WTC11 (cell line): ENCODE data around the gene OR6J1. TPM values are rescaled to one million over a fixed set of nuclear protein-coding genes. Genes with fewer than 3 reads are reported as not detected.

Source experiments
- ATAC-seq: fragments of 200-7000 bp; cut with Tn5 transposase; 2 replicates; pipeline ENCODE4 v1.10.0; 2021; ENCODE audit warnings: mild to moderate bottlenecking, moderate library complexity
- CTCF ChIA-PET: fragments of 300-600 bp; sonication (Branson Sonifier 250); formaldehyde crosslinking; loops from one replicate; lab custom pipeline; 2021; ENCODE audit warnings: antibody characterized with exemption; lab: Charles Lee
- POLR2A ChIA-PET: fragments of 350-600 bp; sonication (Branson Sonifier 250); formaldehyde crosslinking; loops from one replicate; lab custom pipeline; 2021; ENCODE audit warnings: antibody characterized with exemption; lab: Charles Lee
- DNase-seq: peaks from one replicate; pipeline ENCODE4 v3.0.0; 2021; ENCODE audit warnings: low spot score
- H3K27ac Mint-ChIP-seq: 2 replicates; pipeline ENCODE4 v1.8.0; 2021; ENCODE audit warnings: mixed read lengths
- H3K27me3 Mint-ChIP-seq: 2 replicates; pipeline ENCODE4 v1.8.0; 2021; ENCODE audit warnings: low read depth, mild to moderate bottlenecking, moderate library complexity, mixed read lengths
- H3K36me3 Mint-ChIP-seq: 2 replicates; pipeline ENCODE4 v1.8.0; 2021; ENCODE audit warnings: mixed read lengths
- H3K4me1 Mint-ChIP-seq: 2 replicates; pipeline ENCODE4 v1.8.0; 2022; ENCODE audit warnings: mixed read lengths
- H3K4me3 Mint-ChIP-seq: 2 replicates; pipeline ENCODE4 v1.8.0; 2021; ENCODE audit warnings: mild to moderate bottlenecking, moderate library complexity, mixed read lengths
- H3K9me3 Mint-ChIP-seq: 2 replicates; pipeline ENCODE4 v1.8.0; 2021; ENCODE audit warnings: mixed read lengths
- ATF1 ChIP-seq: sonication (generic); formaldehyde crosslinking; IDR thresholded peaks from 2 replicates; pipeline ENCODE4 v1.8.1; 2023; ENCODE audit warnings: mild to moderate bottlenecking, moderate library complexity, missing genetic modification reagents
- ELF4 ChIP-seq: sonication (generic); formaldehyde crosslinking; IDR thresholded peaks from 2 replicates; pipeline ENCODE4 v1.8.1; 2022; ENCODE audit warnings: low read depth, mild to moderate bottlenecking, moderate library complexity, missing genetic modification reagents
- EMX1 ChIP-seq: fragments of 250-450 bp; sonication (Bioruptor Pico); IDR thresholded peaks from 2 replicates; pipeline ENCODE4 v1.8.0; 2021; ENCODE audit warnings: mild to moderate bottlenecking
- ESRRA ChIP-seq: sonication (generic); formaldehyde crosslinking; IDR thresholded peaks from 2 replicates; pipeline ENCODE4 v1.8.1; 2022; ENCODE audit warnings: mild to moderate bottlenecking, missing genetic modification reagents, borderline replicate concordance
- ETV6 ChIP-seq: sonication (generic); formaldehyde crosslinking; IDR thresholded peaks from 2 replicates; pipeline ENCODE4 v1.8.1; 2022; ENCODE audit warnings: mild to moderate bottlenecking, missing genetic modification reagents
- JUN ChIP-seq: sonication (generic); formaldehyde crosslinking; IDR thresholded peaks from 2 replicates; pipeline ENCODE4 v1.8.0; 2023; ENCODE audit warnings: mild to moderate bottlenecking, missing genetic modification reagents
- NFATC4 ChIP-seq: fragments of 250-450 bp; sonication (Bioruptor Pico); IDR thresholded peaks from 2 replicates; pipeline ENCODE4 v1.9.0; 2021; ENCODE audit warnings: mild to moderate bottlenecking
- NR3C1 ChIP-seq: sonication (generic); formaldehyde crosslinking; conservative IDR thresholded peaks from 2 replicates; pipeline ENCODE4 v1.8.1; 2023; ENCODE audit warnings: low read depth, mild to moderate bottlenecking, missing genetic modification reagents
- RELA ChIP-seq: sonication (generic); formaldehyde crosslinking; IDR thresholded peaks from 2 replicates; pipeline ENCODE4 v1.8.1; 2022; ENCODE audit warnings: missing genetic modification reagents, mild to moderate bottlenecking, borderline replicate concordance
- TCF7 ChIP-seq: sonication (generic); formaldehyde crosslinking; IDR thresholded peaks from 2 replicates; pipeline ENCODE4 v1.8.0; 2022; ENCODE audit warnings: mild to moderate bottlenecking, low read depth, missing genetic modification reagents, moderate library complexity
- ZNF138 ChIP-seq: sonication (generic); formaldehyde crosslinking; conservative IDR thresholded peaks from 2 replicates; pipeline ENCODE4 v1.8.1; 2022; ENCODE audit warnings: mild to moderate bottlenecking, moderate library complexity, missing genetic modification reagents
- ZNF416 ChIP-seq: fragments of 250-450 bp; sonication (Bioruptor Pico); IDR thresholded peaks from 2 replicates; pipeline ENCODE4 v1.9.0; 2021; ENCODE audit warnings: mild to moderate bottlenecking, inconsistent platforms
- total RNA-seq: library from RNA; stranded (reverse); gene quantifications from 3 replicates; pipeline ENCODE4 v1.2.3, GENCODE V29; 2021
- TF ChIP-seq, protein P1 (sequence below): sonication (generic); formaldehyde crosslinking; IDR thresholded peaks from 2 replicates; pipeline ENCODE4 v1.8.0; 2023; ENCODE audit warnings: missing genetic modification reagents, mild to moderate bottlenecking, borderline replicate concordance
- TF ChIP-seq, protein P2 (sequence below): fragments of 250-450 bp; sonication (Bioruptor Pico); IDR thresholded peaks from 2 replicates; pipeline ENCODE4 v1.9.0; 2021; ENCODE audit warnings: mild to moderate bottlenecking
- TF ChIP-seq, protein P3 (sequence below): sonication (generic); formaldehyde crosslinking; IDR thresholded peaks from 2 replicates; pipeline ENCODE4 v1.8.1; 2023; ENCODE audit warnings: mild to moderate bottlenecking, missing genetic modification reagents, moderate library complexity
- TF ChIP-seq, protein P4 (sequence below): sonication (generic); formaldehyde crosslinking; IDR thresholded peaks from 2 replicates; pipeline ENCODE4 v1.8.1; 2023; ENCODE audit warnings: mild to moderate bottlenecking, missing genetic modification reagents
- TF ChIP-seq, protein P5 (sequence below): sonication (generic); formaldehyde crosslinking; IDR thresholded peaks from 2 replicates; pipeline ENCODE4 v1.8.0; 2022; ENCODE audit warnings: mild to moderate bottlenecking, missing genetic modification reagents
- TF ChIP-seq, protein P6 (sequence below): sonication (generic); formaldehyde crosslinking; conservative IDR thresholded peaks from 2 replicates; pipeline ENCODE4 v1.8.1; 2022; ENCODE audit warnings: mild to moderate bottlenecking, missing genetic modification reagents

The OR6J1 gene
- total RNA-seq, 1 experiment from 2014 or later: not detected

DNA sequence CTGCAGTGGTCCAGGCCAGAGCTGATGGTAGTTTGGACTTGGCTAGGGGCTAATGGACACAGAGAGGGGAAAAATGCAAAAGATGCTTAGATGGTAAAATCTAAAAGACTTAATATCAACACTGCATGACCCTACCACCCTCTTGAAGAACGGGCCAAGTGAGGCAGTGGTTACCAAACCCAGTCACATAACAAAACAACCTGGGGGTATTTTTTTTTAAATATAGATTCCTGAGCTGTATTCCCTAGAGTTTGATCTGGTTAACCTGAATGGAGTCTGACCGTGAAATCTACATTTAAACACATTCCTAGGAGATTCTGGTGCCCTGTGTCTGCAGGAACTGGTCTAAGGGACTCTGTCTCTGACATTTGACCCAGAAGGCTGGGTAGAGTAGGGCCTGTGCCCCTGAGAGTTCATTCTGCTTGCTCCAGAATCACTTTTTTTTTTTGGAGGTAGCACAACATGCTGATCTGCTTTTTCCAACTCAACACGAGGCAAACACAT is 30.4 kb downstream of the OR6J1 start:
- ChIA-PET CTCF (interaction anchor here (1.0 to 2.8 kb wide), 7 partner anchors 20 to 286 kb away, joined by 3 to 22 read pairs (median 4); partner anchors contain the start of gene DAD1), POLR2A (interaction anchor here (0.8 to 1.7 kb wide), 2 partner anchors 9 to 16 kb away, joined by 3 to 10 read pairs; partner anchors contain the start of gene ABHD4)
- H3K27ac Mint-ChIP-seq: 0 out of 2 replicates have a peak overlapping the region, but pooled peaks have one; percentile 37
- peaks cover 11% of the 10 kb centered on the region for H3K4me1 Mint-ChIP-seq
- H3K9me3 Mint-ChIP-seq: no peaks in the 10 kb centered on the region
- no peak overlapping the region for H3K4me3 Mint-ChIP-seq
- ATAC-seq (peak; percentile 46), DNase-seq (no peak)
- H3K27me3 Mint-ChIP-seq: peaks cover 4% of the 10 kb centered on the region
- peaks cover 18% of the 10 kb centered on the region for H3K36me3 Mint-ChIP-seq
- no peak for TF ChIP-seq NR3C1 (CRISPR knock-in tag)
- TF ChIP-seq, protein P1, sequence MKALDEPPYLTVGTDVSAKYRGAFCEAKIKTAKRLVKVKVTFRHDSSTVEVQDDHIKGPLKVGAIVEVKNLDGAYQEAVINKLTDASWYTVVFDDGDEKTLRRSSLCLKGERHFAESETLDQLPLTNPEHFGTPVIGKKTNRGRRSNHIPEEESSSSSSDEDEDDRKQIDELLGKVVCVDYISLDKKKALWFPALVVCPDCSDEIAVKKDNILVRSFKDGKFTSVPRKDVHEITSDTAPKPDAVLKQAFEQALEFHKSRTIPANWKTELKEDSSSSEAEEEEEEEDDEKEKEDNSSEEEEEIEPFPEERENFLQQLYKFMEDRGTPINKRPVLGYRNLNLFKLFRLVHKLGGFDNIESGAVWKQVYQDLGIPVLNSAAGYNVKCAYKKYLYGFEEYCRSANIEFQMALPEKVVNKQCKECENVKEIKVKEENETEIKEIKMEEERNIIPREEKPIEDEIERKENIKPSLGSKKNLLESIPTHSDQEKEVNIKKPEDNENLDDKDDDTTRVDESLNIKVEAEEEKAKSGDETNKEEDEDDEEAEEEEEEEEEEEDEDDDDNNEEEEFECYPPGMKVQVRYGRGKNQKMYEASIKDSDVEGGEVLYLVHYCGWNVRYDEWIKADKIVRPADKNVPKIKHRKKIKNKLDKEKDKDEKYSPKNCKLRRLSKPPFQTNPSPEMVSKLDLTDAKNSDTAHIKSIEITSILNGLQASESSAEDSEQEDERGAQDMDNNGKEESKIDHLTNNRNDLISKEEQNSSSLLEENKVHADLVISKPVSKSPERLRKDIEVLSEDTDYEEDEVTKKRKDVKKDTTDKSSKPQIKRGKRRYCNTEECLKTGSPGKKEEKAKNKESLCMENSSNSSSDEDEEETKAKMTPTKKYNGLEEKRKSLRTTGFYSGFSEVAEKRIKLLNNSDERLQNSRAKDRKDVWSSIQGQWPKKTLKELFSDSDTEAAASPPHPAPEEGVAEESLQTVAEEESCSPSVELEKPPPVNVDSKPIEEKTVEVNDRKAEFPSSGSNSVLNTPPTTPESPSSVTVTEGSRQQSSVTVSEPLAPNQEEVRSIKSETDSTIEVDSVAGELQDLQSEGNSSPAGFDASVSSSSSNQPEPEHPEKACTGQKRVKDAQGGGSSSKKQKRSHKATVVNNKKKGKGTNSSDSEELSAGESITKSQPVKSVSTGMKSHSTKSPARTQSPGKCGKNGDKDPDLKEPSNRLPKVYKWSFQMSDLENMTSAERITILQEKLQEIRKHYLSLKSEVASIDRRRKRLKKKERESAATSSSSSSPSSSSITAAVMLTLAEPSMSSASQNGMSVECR (CRISPR knock-in tag): no peak
- no peak for TF ChIP-seq ETV6
- TF ChIP-seq ELF4 (CRISPR knock-in tag): no peak
- no peak for TF ChIP-seq NFATC4 (CRISPR knock-in tag)
- no peak for TF ChIP-seq ATF1
- no peak for TF ChIP-seq JUN (CRISPR knock-in tag)
- no peak for TF ChIP-seq ZNF138 (CRISPR knock-in tag)
- no peak for TF ChIP-seq TCF7 (CRISPR knock-in tag)
- TF ChIP-seq, protein P2, sequence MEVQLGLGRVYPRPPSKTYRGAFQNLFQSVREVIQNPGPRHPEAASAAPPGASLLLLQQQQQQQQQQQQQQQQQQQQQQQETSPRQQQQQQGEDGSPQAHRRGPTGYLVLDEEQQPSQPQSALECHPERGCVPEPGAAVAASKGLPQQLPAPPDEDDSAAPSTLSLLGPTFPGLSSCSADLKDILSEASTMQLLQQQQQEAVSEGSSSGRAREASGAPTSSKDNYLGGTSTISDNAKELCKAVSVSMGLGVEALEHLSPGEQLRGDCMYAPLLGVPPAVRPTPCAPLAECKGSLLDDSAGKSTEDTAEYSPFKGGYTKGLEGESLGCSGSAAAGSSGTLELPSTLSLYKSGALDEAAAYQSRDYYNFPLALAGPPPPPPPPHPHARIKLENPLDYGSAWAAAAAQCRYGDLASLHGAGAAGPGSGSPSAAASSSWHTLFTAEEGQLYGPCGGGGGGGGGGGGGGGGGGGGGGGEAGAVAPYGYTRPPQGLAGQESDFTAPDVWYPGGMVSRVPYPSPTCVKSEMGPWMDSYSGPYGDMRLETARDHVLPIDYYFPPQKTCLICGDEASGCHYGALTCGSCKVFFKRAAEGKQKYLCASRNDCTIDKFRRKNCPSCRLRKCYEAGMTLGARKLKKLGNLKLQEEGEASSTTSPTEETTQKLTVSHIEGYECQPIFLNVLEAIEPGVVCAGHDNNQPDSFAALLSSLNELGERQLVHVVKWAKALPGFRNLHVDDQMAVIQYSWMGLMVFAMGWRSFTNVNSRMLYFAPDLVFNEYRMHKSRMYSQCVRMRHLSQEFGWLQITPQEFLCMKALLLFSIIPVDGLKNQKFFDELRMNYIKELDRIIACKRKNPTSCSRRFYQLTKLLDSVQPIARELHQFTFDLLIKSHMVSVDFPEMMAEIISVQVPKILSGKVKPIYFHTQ (CRISPR knock-in tag): no peak
- TF ChIP-seq, protein P3, sequence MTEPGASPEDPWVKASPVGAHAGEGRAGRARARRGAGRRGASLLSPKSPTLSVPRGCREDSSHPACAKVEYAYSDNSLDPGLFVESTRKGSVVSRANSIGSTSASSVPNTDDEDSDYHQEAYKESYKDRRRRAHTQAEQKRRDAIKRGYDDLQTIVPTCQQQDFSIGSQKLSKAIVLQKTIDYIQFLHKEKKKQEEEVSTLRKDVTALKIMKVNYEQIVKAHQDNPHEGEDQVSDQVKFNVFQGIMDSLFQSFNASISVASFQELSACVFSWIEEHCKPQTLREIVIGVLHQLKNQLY (CRISPR knock-in tag): no peak
- TF ChIP-seq EMX1: no peak
- TF ChIP-seq, protein P4, sequence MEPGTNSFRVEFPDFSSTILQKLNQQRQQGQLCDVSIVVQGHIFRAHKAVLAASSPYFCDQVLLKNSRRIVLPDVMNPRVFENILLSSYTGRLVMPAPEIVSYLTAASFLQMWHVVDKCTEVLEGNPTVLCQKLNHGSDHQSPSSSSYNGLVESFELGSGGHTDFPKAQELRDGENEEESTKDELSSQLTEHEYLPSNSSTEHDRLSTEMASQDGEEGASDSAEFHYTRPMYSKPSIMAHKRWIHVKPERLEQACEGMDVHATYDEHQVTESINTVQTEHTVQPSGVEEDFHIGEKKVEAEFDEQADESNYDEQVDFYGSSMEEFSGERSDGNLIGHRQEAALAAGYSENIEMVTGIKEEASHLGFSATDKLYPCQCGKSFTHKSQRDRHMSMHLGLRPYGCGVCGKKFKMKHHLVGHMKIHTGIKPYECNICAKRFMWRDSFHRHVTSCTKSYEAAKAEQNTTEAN: no peak
- TF ChIP-seq RELA (CRISPR knock-in tag): no peak
- TF ChIP-seq, protein P5, sequence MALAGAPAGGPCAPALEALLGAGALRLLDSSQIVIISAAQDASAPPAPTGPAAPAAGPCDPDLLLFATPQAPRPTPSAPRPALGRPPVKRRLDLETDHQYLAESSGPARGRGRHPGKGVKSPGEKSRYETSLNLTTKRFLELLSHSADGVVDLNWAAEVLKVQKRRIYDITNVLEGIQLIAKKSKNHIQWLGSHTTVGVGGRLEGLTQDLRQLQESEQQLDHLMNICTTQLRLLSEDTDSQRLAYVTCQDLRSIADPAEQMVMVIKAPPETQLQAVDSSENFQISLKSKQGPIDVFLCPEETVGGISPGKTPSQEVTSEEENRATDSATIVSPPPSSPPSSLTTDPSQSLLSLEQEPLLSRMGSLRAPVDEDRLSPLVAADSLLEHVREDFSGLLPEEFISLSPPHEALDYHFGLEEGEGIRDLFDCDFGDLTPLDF (CRISPR knock-in tag): no peak
- TF ChIP-seq, protein P6, sequence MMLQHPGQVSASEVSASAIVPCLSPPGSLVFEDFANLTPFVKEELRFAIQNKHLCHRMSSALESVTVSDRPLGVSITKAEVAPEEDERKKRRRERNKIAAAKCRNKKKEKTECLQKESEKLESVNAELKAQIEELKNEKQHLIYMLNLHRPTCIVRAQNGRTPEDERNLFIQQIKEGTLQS (CRISPR knock-in tag): no peak
- TF ChIP-seq ESRRA (CRISPR knock-in tag): no peak
- no peak for TF ChIP-seq ZNF416
